ENCODE data around the gene DOC2B. TPM values are rescaled to one million over a fixed set of nuclear protein-coding genes. Genes with fewer than 3 reads are reported as not detected.

DOC2B gene
- total and polyA plus RNA-seq, 9 of the 15 experiments (the other 6 are each of a cell fraction or from before 2014, with no cell fraction given) = 0.02 TPM; not detected in 8

GRCh38 chr17:185445-186138, 4.1 kb upstream of the DOC2B start:
- Histone ChIP-seq H3K4me2 (ENCODE audit: insufficient read depth, low read length) (no peak overlapping the region), H3K9ac (ENCODE audit: insufficient read depth in 1 of 2, low read depth in 2 of 2, low read length in 2 of 2) (no peak overlapping the region), H3K79me2 (ENCODE audit: control insufficient read depth, insufficient read depth, low read length) (no peaks in the 10 kb centered on the region), H3K27me3 (ENCODE audit: control insufficient read depth in 2 of 2, insufficient read depth in 2 of 2, low read length in 2 of 2) (no peaks in the 10 kb centered on the region; a peak in 1 of 5 replicates), H2AFZ (ENCODE audit: low read depth, low read length) (no peak overlapping the region), H3K9me1 (ENCODE audit: control insufficient read depth, insufficient read depth, low read length) (no peaks in the 10 kb centered on the region), H3K36me3 (ENCODE audit: control insufficient read depth, insufficient read depth, low read length) (no peaks in the 10 kb centered on the region), H3K4me1 (replicated peaks in 1 of 2; ENCODE audit: control insufficient read depth in 2 of 2, insufficient read depth in 2 of 2, low read length in 2 of 2) (no peaks in the 10 kb centered on the region), H3K4me3 (no peak overlapping the region), H3K27ac (ENCODE audit: extremely low read depth, low read depth, low read length) (no peak overlapping the region), H3K9me3 (replicated peaks; ENCODE audit: control insufficient read depth, insufficient read depth, low read depth, low read length) (no peaks in the 10 kb centered on the region), H4K20me1 (replicated peaks; ENCODE audit: control insufficient read depth, insufficient read depth, low read length) (no peaks in the 10 kb centered on the region)
- TF ChIP-seq, protein P1, sequence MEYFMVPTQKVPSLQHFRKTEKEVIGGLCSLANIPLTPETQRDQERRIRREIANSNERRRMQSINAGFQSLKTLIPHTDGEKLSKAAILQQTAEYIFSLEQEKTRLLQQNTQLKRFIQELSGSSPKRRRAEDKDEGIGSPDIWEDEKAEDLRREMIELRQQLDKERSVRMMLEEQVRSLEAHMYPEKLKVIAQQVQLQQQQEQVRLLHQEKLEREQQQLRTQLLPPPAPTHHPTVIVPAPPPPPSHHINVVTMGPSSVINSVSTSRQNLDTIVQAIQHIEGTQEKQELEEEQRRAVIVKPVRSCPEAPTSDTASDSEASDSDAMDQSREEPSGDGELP (CRISPR knock-in tag; IDR thresholded peaks at IDR 0.05; ENCODE audit: borderline replicate concordance) = no peak
- TF ChIP-seq XRCC5 (IDR thresholded peaks at IDR 0.05; ENCODE audit: low read depth, low read length) (no peak), TFE3 (CRISPR knock-in tag; IDR thresholded peaks at IDR 0.05) (no peak), MAX (CRISPR knock-in tag; IDR thresholded peaks at IDR 0.05) (no peak), HOXB6 (CRISPR knock-in tag; IDR thresholded peaks at IDR 0.05; ENCODE audit: borderline replicate concordance) (no peak), CBX5 (IDR thresholded peaks at IDR 0.05; ENCODE audit: borderline replicate concordance, low read depth) (no peak), MYNN (IDR thresholded peaks at IDR 0.05) (no peak), MYNN (CRISPR knock-in tag; IDR thresholded peaks at IDR 0.05) (no peak)
- POLR2A ChIA-PET = no interaction called here
- WGBS (ENCODE audit: insufficient coverage, low coverage, missing lambda C conversion rate) = 0% methylated on average over 9 of the region's 14 CpGs
- ATAC-seq (no peak), DNase-seq (ENCODE audit: extremely low read depth in 1 of 4, low spot score in 3 of 4) (no peak), FAIRE-seq (no peak)
- no TSS peak for BruUV-seq (replicated peaks)
- in situ Hi-C loops (cut with MboI) (no loop called here), intact Hi-C loops (cut with micrococcal nuclease) (no loop called here)
- CTCF ChIA-PET (ENCODE audit: low intra/inter-chr PET ratio) = no interaction called here
